Smooth muscle cell (in vitro differentiated cells): ENCODE measurements around the gene FXYD6. TPM values are rescaled to one million over a fixed set of nuclear protein-coding genes. Genes with fewer than 3 reads are reported as not detected.

Source experiments
- DNase-seq: peaks from one replicate; lab custom pipeline; 2025; ENCODE audit not compliant: unreplicated experiment; lab: John Stamatoyannopoulos, UW
- H2AFZ ChIP-seq: fragments of 200-600 bp; sonication (generic); 2 replicates; pipeline ENCODE4 v1.6.0; 2016; ENCODE audit warnings: antibody characterized with exemption, low read depth, mild to moderate bottlenecking
- H3F3A ChIP-seq: fragments of 200-600 bp; sonication (generic); 2 replicates; pipeline ENCODE4 v1.6.0; 2017; ENCODE audit warnings: antibody characterized with exemption, low read depth
- H3K27ac ChIP-seq: fragments of 200-600 bp; sonication (generic); 2 replicates; pipeline ENCODE4 v1.5.1; 2016; ENCODE audit warnings: low read depth, mild to moderate bottlenecking
- H3K27me3 ChIP-seq: fragments of 200-600 bp; sonication (generic); 2 replicates; pipeline ENCODE4 v1.6.1; 2016; ENCODE audit warnings: low read depth, mild to moderate bottlenecking
- H3K36me3 ChIP-seq: fragments of 200-600 bp; sonication (generic); 2 replicates; pipeline ENCODE4 v1.5.1; 2016; ENCODE audit warnings: low read depth
- H3K4me1 ChIP-seq: fragments of 200-600 bp; sonication (generic); 2 replicates; pipeline ENCODE4 v1.5.1; 2016; ENCODE audit warnings: low read depth
- H3K4me2 ChIP-seq: fragments of 200-600 bp; sonication (generic); 2 replicates; pipeline ENCODE4 v1.6.0; 2016; ENCODE audit warnings: mild to moderate bottlenecking
- H3K4me3 ChIP-seq: fragments of 200-600 bp; sonication (generic); 2 replicates; pipeline ENCODE4 v1.5.1; 2016; ENCODE audit warnings: mild to moderate bottlenecking
- H3K79me2 ChIP-seq: fragments of 200-600 bp; sonication (generic); 2 replicates; pipeline ENCODE4 v1.6.0; 2016; ENCODE audit warnings: low read depth, mild to moderate bottlenecking
- H3K9ac ChIP-seq: fragments of 200-600 bp; sonication (generic); 2 replicates; pipeline ENCODE4 v1.6.0; 2016; ENCODE audit warnings: low read depth
- H3K9me3 ChIP-seq: fragments of 200-600 bp; sonication (generic); replicated peaks from 2 replicates; pipeline ENCODE4 v1.5.1; 2016; ENCODE audit warnings: low read depth
- H4K20me1 ChIP-seq: fragments of 200-600 bp; sonication (generic); 2 replicates; pipeline ENCODE4 v1.6.0; 2016; ENCODE audit warnings: low read depth
- whole genome bisulfite sequencing: methylation state at CpG from one replicate; pipeline ENCODE4 v1.1.7; 2016; ENCODE audit warnings: low lambda C conversion rate; 5-methylcytosine and 5-hydroxymethylcytosine counted together
- polyA plus RNA-seq: library from polyadenylated mRNA; unstranded; fragments of >200 nt; fragmentation: Nextera tagmentation; extraction: Ambion mirVana; gene quantifications from 2 replicates; pipeline ENCODE4 v1.2.1, GENCODE V29; 2016
- total RNA-seq: library from RNA; depleted of rRNA; stranded (reverse); fragments of >200 nt; gene quantifications from 2 replicates; pipeline ENCODE4 v1.2.3, GENCODE V29; 2014
- TF ChIP-seq, protein P1 (sequence below): fragments of 200-600 bp; sonication (generic); IDR thresholded peaks from 2 replicates; pipeline ENCODE4 v1.5.1; 2017; ENCODE audit warnings: borderline replicate concordance, mild to moderate bottlenecking, antibody characterized with exemption; ENCODE audit not compliant: insufficient read depth, poor library complexity, severe bottlenecking

FXYD6 gene
- total and polyA plus RNA-seq, 2 experiments from 2014 or later: 27.7 to 84.5 TPM

DNA sequence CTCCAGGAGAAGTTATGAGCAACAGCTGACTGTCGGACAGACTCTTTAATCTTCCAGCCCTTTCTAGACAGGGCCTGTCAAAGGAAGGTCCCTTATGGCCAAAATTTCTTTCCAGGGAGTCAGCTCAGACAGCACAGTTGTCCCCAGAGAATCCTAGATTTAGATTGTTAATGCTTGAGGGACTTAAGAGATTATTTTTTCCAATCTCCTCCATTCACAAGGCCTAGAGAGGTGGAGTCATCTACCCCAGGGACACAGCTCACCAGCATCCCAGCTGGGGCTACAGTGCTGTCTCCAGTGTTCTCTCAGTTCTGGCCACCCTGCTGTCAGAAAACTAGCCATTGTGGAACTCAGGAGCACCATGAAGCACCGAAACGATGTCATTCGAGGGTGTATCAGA lies 87.2 kb downstream of the FXYD6 start:
- no peak overlapping the region for H2AFZ ChIP-seq
- no peaks in the 10 kb centered on the region for H3K79me2 ChIP-seq
- no peaks in the 10 kb centered on the region for H3K9me3 ChIP-seq
- no peak overlapping the region for H3K4me2 ChIP-seq
- no peak overlapping the region for H3K4me3 ChIP-seq
- no peaks in the 10 kb centered on the region for H3K4me1 ChIP-seq
- TF ChIP-seq, protein P1, sequence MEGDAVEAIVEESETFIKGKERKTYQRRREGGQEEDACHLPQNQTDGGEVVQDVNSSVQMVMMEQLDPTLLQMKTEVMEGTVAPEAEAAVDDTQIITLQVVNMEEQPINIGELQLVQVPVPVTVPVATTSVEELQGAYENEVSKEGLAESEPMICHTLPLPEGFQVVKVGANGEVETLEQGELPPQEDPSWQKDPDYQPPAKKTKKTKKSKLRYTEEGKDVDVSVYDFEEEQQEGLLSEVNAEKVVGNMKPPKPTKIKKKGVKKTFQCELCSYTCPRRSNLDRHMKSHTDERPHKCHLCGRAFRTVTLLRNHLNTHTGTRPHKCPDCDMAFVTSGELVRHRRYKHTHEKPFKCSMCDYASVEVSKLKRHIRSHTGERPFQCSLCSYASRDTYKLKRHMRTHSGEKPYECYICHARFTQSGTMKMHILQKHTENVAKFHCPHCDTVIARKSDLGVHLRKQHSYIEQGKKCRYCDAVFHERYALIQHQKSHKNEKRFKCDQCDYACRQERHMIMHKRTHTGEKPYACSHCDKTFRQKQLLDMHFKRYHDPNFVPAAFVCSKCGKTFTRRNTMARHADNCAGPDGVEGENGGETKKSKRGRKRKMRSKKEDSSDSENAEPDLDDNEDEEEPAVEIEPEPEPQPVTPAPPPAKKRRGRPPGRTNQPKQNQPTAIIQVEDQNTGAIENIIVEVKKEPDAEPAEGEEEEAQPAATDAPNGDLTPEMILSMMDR: no peak
- no peak overlapping the region for H3K27ac ChIP-seq
- no peak overlapping the region for H3K9ac ChIP-seq
- no peaks in the 10 kb centered on the region for H3K36me3 ChIP-seq
- H4K20me1 ChIP-seq: no peaks in the 10 kb centered on the region
- no peaks in the 10 kb centered on the region for H3F3A ChIP-seq
- peaks cover 52% of the 10 kb centered on the region for H3K27me3 ChIP-seq
- 76% methylated on average over 4 of the region's 4 CpGs for WGBS
- DNase-seq: no peak

Other genes starting within 250 kb of the FXYD6 start
- 0.04 and 0.22 TPM in 2 replicates for gene DSCAML1, start 79.4 kb downstream of the FXYD6 start, total RNA-seq
- gene DSCAML1, start 79.4 kb downstream of the FXYD6 start, polyA plus RNA-seq: 0.37 TPM in 1 of 2 replicates, not detected in the other
- 0.40 TPM in 1 of 2 replicates, not detected in the other for gene FXYD2, start 51.9 kb downstream of the FXYD6 start, total RNA-seq
- gene FXYD2, start 51.9 kb downstream of the FXYD6 start, polyA plus RNA-seq: 1.00 and 2.3 TPM in 2 replicates
- gene TMPRSS13, start 52.7 kb upstream of the FXYD6 start, total RNA-seq: 0.90 and 1.3 TPM in 2 replicates
- gene TMPRSS13, start 52.7 kb upstream of the FXYD6 start, polyA plus RNA-seq: 0.73 TPM in 1 of 2 replicates, not detected in the other
- 0.09 and 0.18 TPM in 2 replicates for gene IL10RA, start 109.7 kb upstream of the FXYD6 start, total RNA-seq
- 0.07 and 0.27 TPM in 2 replicates for gene IL10RA, start 109.7 kb upstream of the FXYD6 start, polyA plus RNA-seq
- gene TMPRSS4, start 200.4 kb upstream of the FXYD6 start, total RNA-seq: 7.4 TPM in 1 of 2 replicates, not detected in the other
- not detected in 2 replicates for gene TMPRSS4, start 200.4 kb upstream of the FXYD6 start, polyA plus RNA-seq
- gene SMIM35, start 210.3 kb upstream of the FXYD6 start, total RNA-seq: not detected in 2 replicates
- gene SMIM35, start 210.3 kb upstream of the FXYD6 start, polyA plus RNA-seq: not detected in 2 replicates